GM10248 (cell line): Measurements from ENCODE around the gene RBM18.

Experiments used
- CTCF ChIA-PET: fragments of 300-600 bp; sonication (Branson Sonifier 250); formaldehyde crosslinking; extraction: SDS; loops from one replicate; lab custom pipeline; 2021; ENCODE audit warnings: antibody characterized with exemption; lab: Yijun Ruan, JAX
- POLR2A ChIA-PET: fragments of 350-650 bp; sonication (Branson Sonifier 250); formaldehyde crosslinking; extraction: SDS; loops from one replicate; lab custom pipeline; 2020; ENCODE audit warnings: antibody characterized with exemption; lab: Yijun Ruan, JAX
- DNase-seq: peaks from one replicate; pipeline ENCODE4 v3.0.0; 2012; ENCODE audit errors: extremely low spot score
- CTCF ChIP-seq: IDR thresholded peaks from 2 replicates; pipeline ENCODE4 v1.5.1; 2012; ENCODE audit warnings: mild to moderate bottlenecking, low read depth; ENCODE audit errors: extremely low read depth, missing control alignments, control extremely low read depth

Gene RBM18

DNA sequence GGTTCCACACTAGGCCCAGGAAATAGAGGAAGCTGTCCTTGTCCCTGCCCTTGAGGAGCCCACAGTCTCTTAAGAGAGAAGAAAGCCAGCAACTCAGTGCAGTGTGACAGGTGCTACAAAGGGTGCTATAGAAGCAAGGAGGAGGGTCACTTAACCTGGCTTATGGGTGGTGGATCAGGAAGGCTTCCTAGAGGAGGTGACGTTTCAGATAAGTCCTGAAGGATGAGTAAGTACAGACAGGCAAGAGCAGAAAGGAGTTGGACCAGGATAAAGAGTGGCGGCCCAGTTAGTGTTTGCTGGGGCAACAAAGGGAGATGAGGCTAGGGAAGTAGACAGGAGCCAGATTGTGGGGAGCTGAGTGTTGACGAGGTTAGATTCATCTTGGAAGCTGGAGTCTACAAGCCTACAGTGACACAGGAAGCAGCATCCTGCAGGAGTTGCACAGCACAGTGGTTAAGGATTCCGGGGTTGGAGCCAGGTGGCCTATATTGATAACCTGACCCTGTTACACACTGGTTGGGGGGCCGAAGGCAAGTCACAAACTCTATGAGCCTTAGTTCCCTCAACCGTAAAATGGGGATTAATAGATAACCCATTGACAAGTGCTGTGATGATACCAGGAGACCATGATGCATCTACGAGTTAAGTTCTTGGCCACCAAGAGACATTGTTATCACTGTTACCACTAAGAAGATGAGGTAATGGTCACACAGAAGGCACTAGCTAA is 30.5 kb downstream of the RBM18 start:
- no peak for DNase-seq
- ChIA-PET CTCF (interaction anchor here (1.4 kb wide), 2 partner anchors 12 to 113 kb away, joined by 3 read pairs; no protein-coding TSS in a partner anchor), POLR2A (interaction anchor here (0.5 kb wide), 1 partner anchor 1280 kb away, joined by 3 read pairs; no protein-coding TSS in a partner anchor)
- no peak for TF ChIP-seq CTCF

- no peak for DNase-seq
- ChIA-PET POLR2A (no interaction called here), CTCF (no interaction called here)
- TF ChIP-seq CTCF = no peak
Measured at GRCh38 chr9:122232796-122233306, 31.8 kb downstream of the RBM18 start.

DNA sequence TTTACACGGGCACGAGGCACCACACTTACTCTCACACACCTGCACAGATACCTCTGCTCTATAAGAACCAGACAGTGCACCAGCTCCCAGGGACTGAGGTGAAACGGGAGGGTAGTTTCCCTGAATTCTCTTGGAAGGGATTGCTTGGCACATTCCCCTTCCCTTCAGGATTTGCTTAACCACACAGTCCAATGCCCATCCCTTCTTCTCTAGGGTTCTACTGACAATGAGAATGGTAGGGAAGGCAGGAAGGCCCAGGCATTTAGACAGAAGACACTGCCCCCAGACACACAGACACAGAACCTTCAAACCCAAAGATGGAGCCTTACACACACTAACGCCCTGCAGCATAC is 35.2 kb downstream of the RBM18 start:
- TF ChIP-seq CTCF = no peak
- DNase-seq = no peak
- POLR2A ChIA-PET = no interaction called here
- CTCF ChIA-PET = no interaction called here

GRCh38 chr9:122228568-122229484 is 35.8 kb downstream of the RBM18 start, which contains the start of gene LHX6:
Gene LHX6 (minus strand): TSS chr9:122228957. CDS start chr9:122228740, 217 bp downstream.
- ChIA-PET POLR2A (interaction anchor here (0.6 kb wide), 1 partner anchor 18 kb away, joined by 3 read pairs; no protein-coding TSS in a partner anchor), CTCF (no interaction called here)
- peak; percentile 24 for DNase-seq
- no peak for TF ChIP-seq CTCF

DNA sequence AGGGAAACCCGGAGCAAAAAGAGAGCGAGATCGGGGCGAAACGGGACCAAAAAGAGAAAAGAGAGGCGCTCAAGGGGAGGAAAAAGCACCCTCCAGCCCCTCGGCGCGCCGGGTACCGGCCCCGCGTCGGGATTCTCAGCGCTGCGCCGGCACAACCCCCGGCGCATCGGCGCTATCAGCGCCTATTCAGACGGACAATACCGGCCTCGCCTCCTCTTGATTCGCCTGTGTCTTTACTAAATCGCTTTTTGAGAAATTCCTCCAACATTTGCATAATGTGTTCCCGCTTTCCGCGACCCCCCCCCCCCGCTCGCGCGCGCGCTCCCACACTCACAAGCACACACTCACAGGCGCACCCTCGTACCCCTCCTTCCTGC is 36.5 kb downstream of the RBM18 start:
- ChIA-PET CTCF (no interaction called here), POLR2A (interaction anchor here (0.6 kb wide), 1 partner anchor 18 kb away, joined by 3 read pairs; no protein-coding TSS in a partner anchor)
- DNase-seq = peak; percentile 26
- TF ChIP-seq CTCF = no peak

DNA sequence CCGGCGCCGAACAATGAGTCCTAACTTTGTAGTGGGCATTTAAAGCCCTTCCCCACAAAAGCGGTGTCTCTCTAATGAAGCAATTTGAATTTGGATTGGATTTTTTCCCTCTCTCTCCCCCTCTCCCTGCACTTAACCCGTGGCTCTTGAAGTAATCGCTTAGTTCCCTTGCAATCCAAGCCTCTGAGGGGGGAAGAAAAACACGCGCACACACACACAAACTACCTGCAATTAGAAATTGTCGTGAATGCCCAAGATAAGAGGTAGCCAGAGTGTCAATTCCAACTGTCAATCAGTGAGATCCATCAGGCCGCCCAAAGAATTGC is 37.1 kb downstream of the RBM18 start:
- POLR2A ChIA-PET = no interaction called here
- TF ChIP-seq CTCF = no peak
- no peak for DNase-seq
- CTCF ChIA-PET = no interaction called here
